Progenitor cell of endocrine pancreas (in vitro differentiated cells): ENCODE data around the gene TMEM63A. TPM values are rescaled to one million over a fixed set of nuclear protein-coding genes. Genes with fewer than 3 reads are reported as not detected.

Experiments
- DNase-seq: peaks from one replicate; pipeline ENCODE4 v3.0.0; 2021; ENCODE audit warnings: low spot score; ENCODE audit not compliant: unreplicated experiment
- H3K27ac Mint-ChIP-seq: 2 replicates; pipeline ENCODE4 v1.8.0; 2021; ENCODE audit warnings: mild to moderate bottlenecking, moderate library complexity, mixed read lengths
- H3K27me3 Mint-ChIP-seq: 2 replicates; pipeline ENCODE4 v1.8.0; 2021; ENCODE audit warnings: mixed read lengths
- H3K36me3 Mint-ChIP-seq: 2 replicates; pipeline ENCODE4 v1.8.0; 2022; ENCODE audit warnings: mixed read lengths; ENCODE audit not compliant: insufficient read depth
- H3K4me1 Mint-ChIP-seq: 2 replicates; pipeline ENCODE4 v1.8.0; 2021; ENCODE audit warnings: low read depth, mixed read lengths
- H3K4me3 Mint-ChIP-seq: 2 replicates; pipeline ENCODE4 v1.8.0; 2021; ENCODE audit warnings: low read depth, mild to moderate bottlenecking, moderate library complexity, mixed read lengths
- H3K9me3 Mint-ChIP-seq: 2 replicates; pipeline ENCODE4 v1.8.0; 2021; ENCODE audit warnings: low read depth, mixed read lengths
- CTCF ChIP-seq: fragments of 200-600 bp; sonication (generic); IDR thresholded peaks from one replicate; pipeline ENCODE4 v1.5.0; 2021; ENCODE audit warnings: antibody characterized with exemption, mild to moderate bottlenecking; ENCODE audit not compliant: unreplicated experiment
- total RNA-seq: library from RNA; stranded (reverse); gene quantifications from 2 replicates; pipeline ENCODE4 v1.2.1, GENCODE V29; 2021

TMEM63A gene
- total RNA-seq, 1 donor from 2014 or later = 246 TPM

- no peak for TF ChIP-seq CTCF
Measured at GRCh38 chr1:225896937-225897549, 14.9 kb upstream of the TMEM63A start.

GRCh38 chr1:225896494-225896893 lies 14.3 kb upstream of the TMEM63A start:
- no peak for TF ChIP-seq CTCF
- no peak for DNase-seq
- Mint-ChIP-seq H3K27ac (no peak overlapping the region), H3K36me3 (no peaks in the 10 kb centered on the region), H3K4me1 (peaks cover 23% of the 10 kb centered on the region), H3K9me3 (no peaks in the 10 kb centered on the region), H3K4me3 (no peak overlapping the region), H3K27me3 (no peaks in the 10 kb centered on the region)

More at GRCh38 chr1:225896937-225897549, 14.9 kb upstream of the TMEM63A start:
- Mint-ChIP-seq H3K4me1 (peaks cover 23% of the 10 kb centered on the region), H3K9me3 (no peaks in the 10 kb centered on the region), H3K4me3 (no peak overlapping the region), H3K36me3 (no peaks in the 10 kb centered on the region), H3K27ac (peak overlapping the region; percentile 63), H3K27me3 (no peaks in the 10 kb centered on the region)
- no peak for DNase-seq

GRCh38 chr1:225892307-225892706 lies 10.1 kb upstream of the TMEM63A start:
- H3K27me3 Mint-ChIP-seq = no peaks in the 10 kb centered on the region
- DNase-seq = no peak
- no peak overlapping the region for H3K27ac Mint-ChIP-seq
- peaks cover 1% of the 10 kb centered on the region for H3K36me3 Mint-ChIP-seq
- H3K9me3 Mint-ChIP-seq = no peaks in the 10 kb centered on the region
- no peak overlapping the region for H3K4me3 Mint-ChIP-seq
- peaks cover 34% of the 10 kb centered on the region for H3K4me1 Mint-ChIP-seq
- TF ChIP-seq CTCF = no peak

- H3K9me3 Mint-ChIP-seq = no peaks in the 10 kb centered on the region
- H3K27ac Mint-ChIP-seq = peak overlapping the region; percentile 96
- H3K4me3 Mint-ChIP-seq = peak overlapping the region; percentile 45
Measured at GRCh38 chr1:225891229-225891972, 9.2 kb upstream of the TMEM63A start.

More at GRCh38 chr1:225891229-225891972, 9.2 kb upstream of the TMEM63A start:
- TF ChIP-seq CTCF = no peak
- Mint-ChIP-seq H3K4me1 (peaks cover 27% of the 10 kb centered on the region), H3K27me3 (no peaks in the 10 kb centered on the region), H3K36me3 (peaks cover 4% of the 10 kb centered on the region)
- no peak for DNase-seq
